ENCODE data around the gene CREBRF. TPM values are rescaled to one million over a fixed set of nuclear protein-coding genes. Genes with fewer than 3 reads are reported as not detected.
"Not testable (repeated sequence)": the region's sequence is repeated elsewhere in the genome, so short reads cannot be mapped to it uniquely, and the experiment has no call there.

Gene CREBRF
- total and polyA plus RNA-seq, 4 donors: 8.7 to 36.6 (median 21.8) TPM

GRCh38 chr5:173139631-173140030, 83.5 kb downstream of the CREBRF start:
- H3K36me3 ChIP-seq (ENCODE audit: control insufficient read depth, insufficient read depth, low read length): no peaks in the 10 kb centered on the region
- no peak overlapping the region for H3K27ac ChIP-seq (ENCODE audit: low read depth, low read length)
- H3K4me3 ChIP-seq (ENCODE audit: low read depth, low read length): no peak overlapping the region
- 100% methylated on average over 1 of the region's 1 CpG for WGBS (ENCODE audit: insufficient coverage)
- H3K9me3 ChIP-seq (ENCODE audit: control insufficient read depth, insufficient read depth, low read length): no peaks in the 10 kb centered on the region
- no peaks in the 10 kb centered on the region for H3K27me3 ChIP-seq (ENCODE audit: control insufficient read depth, insufficient read depth, low read length)
- H3K4me1 ChIP-seq (ENCODE audit: control insufficient read depth, insufficient read depth, low read length): no peaks in the 10 kb centered on the region
- no peak for DNase-seq (ENCODE audit: low read depth in 4 of 6, low spot score in 6 of 6)

GRCh38 chr5:173140769-173141168, 84.6 kb downstream of the CREBRF start:
- H3K36me3 ChIP-seq (ENCODE audit: control insufficient read depth, insufficient read depth, low read length): no peaks in the 10 kb centered on the region
- WGBS (ENCODE audit: insufficient coverage): 87% methylated on average over 4 of the region's 4 CpGs

GRCh38 chr5:173143567-173143966, 87.4 kb downstream of the CREBRF start:
- H3K4me3 ChIP-seq (ENCODE audit: low read depth, low read length): no peak overlapping the region
- WGBS (ENCODE audit: insufficient coverage): 94% methylated on average over 3 of the region's 8 CpGs
- peaks cover 8% of the 10 kb centered on the region for H3K4me1 ChIP-seq (ENCODE audit: control insufficient read depth, insufficient read depth, low read length)
- no peak overlapping the region for H3K27ac ChIP-seq (ENCODE audit: low read depth, low read length)
- no peaks in the 10 kb centered on the region for H3K27me3 ChIP-seq (ENCODE audit: control insufficient read depth, insufficient read depth, low read length)
- peaks cover 12% of the 10 kb centered on the region for H3K36me3 ChIP-seq (ENCODE audit: control insufficient read depth, insufficient read depth, low read length)
- no peaks in the 10 kb centered on the region for H3K9me3 ChIP-seq (ENCODE audit: control insufficient read depth, insufficient read depth, low read length)
- no peak for DNase-seq (ENCODE audit: low read depth in 4 of 6, low spot score in 6 of 6)

More at GRCh38 chr5:173140769-173141168, 84.6 kb downstream of the CREBRF start:
- Histone ChIP-seq H3K27me3 (ENCODE audit: control insufficient read depth, insufficient read depth, low read length) (no peaks in the 10 kb centered on the region), H3K4me1 (ENCODE audit: control insufficient read depth, insufficient read depth, low read length) (peaks cover 8% of the 10 kb centered on the region), H3K9me3 (ENCODE audit: control insufficient read depth, insufficient read depth, low read length) (no peaks in the 10 kb centered on the region), H3K4me3 (ENCODE audit: low read depth, low read length) (no peak overlapping the region), H3K27ac (ENCODE audit: low read depth, low read length) (no peak overlapping the region)
- DNase-seq (ENCODE audit: low read depth in 4 of 6, low spot score in 6 of 6): no peak

GRCh38 chr5:173144200-173145176, 88.3 kb downstream of the CREBRF start, which contains the start of gene BNIP1:
Gene BNIP1 (plus strand): TSS chr5:173144531. CDS start chr5:173144546, 15 bp downstream.
- WGBS (ENCODE audit: insufficient coverage): under 1% methylated on average over 48 of the region's 48 CpGs
- H3K27ac ChIP-seq (ENCODE audit: low read depth, low read length): peak within 1 kb of the TSS; percentile 76
- peak within 1 kb of the TSS; percentile 98 for H3K4me3 ChIP-seq (ENCODE audit: low read depth, low read length)
- peak; percentile 87 to 98 (median 92) for DNase-seq (ENCODE audit: low read depth in 4 of 6, low spot score in 6 of 6)
- H3K9me3 ChIP-seq (ENCODE audit: control insufficient read depth, insufficient read depth, low read length): no peaks in the 10 kb centered on the region
- H3K36me3 ChIP-seq (ENCODE audit: control insufficient read depth, insufficient read depth, low read length): peaks cover 15% of the 10 kb centered on the region
- H3K27me3 ChIP-seq (ENCODE audit: control insufficient read depth, insufficient read depth, low read length): no peaks in the 10 kb centered on the region
- H3K4me1 ChIP-seq (ENCODE audit: control insufficient read depth, insufficient read depth, low read length): peaks cover 8% of the 10 kb centered on the region

GRCh38 chr5:173148354-173148753, 92.2 kb downstream of the CREBRF start:
- WGBS (ENCODE audit: insufficient coverage): 78% methylated on average over 1 of the region's 2 CpGs
- H3K27ac ChIP-seq (ENCODE audit: low read depth, low read length): no peak overlapping the region
- no peak overlapping the region for H3K4me3 ChIP-seq (ENCODE audit: low read depth, low read length)
- H3K4me1 ChIP-seq (ENCODE audit: control insufficient read depth, insufficient read depth, low read length): peaks cover 8% of the 10 kb centered on the region
- no peaks in the 10 kb centered on the region for H3K9me3 ChIP-seq (ENCODE audit: control insufficient read depth, insufficient read depth, low read length)
- H3K27me3 ChIP-seq (ENCODE audit: control insufficient read depth, insufficient read depth, low read length): no peaks in the 10 kb centered on the region
- DNase-seq (ENCODE audit: low read depth in 4 of 6, low spot score in 6 of 6): no peak
- H3K36me3 ChIP-seq (ENCODE audit: control insufficient read depth, insufficient read depth, low read length): peaks cover 35% of the 10 kb centered on the region

- no peak for DNase-seq (ENCODE audit: low read depth in 4 of 6, low spot score in 6 of 6)
- H3K9me3 ChIP-seq (ENCODE audit: control insufficient read depth, insufficient read depth, low read length): no peaks in the 10 kb centered on the region
- H3K27ac ChIP-seq (ENCODE audit: low read depth, low read length): no peak overlapping the region
- H3K4me3 ChIP-seq (ENCODE audit: low read depth, low read length): no peak overlapping the region
- H3K4me1 ChIP-seq (ENCODE audit: control insufficient read depth, insufficient read depth, low read length): peaks cover 3% of the 10 kb centered on the region
- H3K36me3 ChIP-seq (ENCODE audit: control insufficient read depth, insufficient read depth, low read length): peaks cover 60% of the 10 kb centered on the region
- no peaks in the 10 kb centered on the region for H3K27me3 ChIP-seq (ENCODE audit: control insufficient read depth, insufficient read depth, low read length)
- WGBS (ENCODE audit: insufficient coverage): 80% methylated on average over 1 of the region's 5 CpGs
Measured at GRCh38 chr5:173152547-173152946, 96.4 kb downstream of the CREBRF start.

- Histone ChIP-seq H3K36me3 (ENCODE audit: control insufficient read depth, insufficient read depth, low read length) (peaks cover 66% of the 10 kb centered on the region), H3K27ac (ENCODE audit: low read depth, low read length) (no peak overlapping the region), H3K4me1 (ENCODE audit: control insufficient read depth, insufficient read depth, low read length) (peaks cover 3% of the 10 kb centered on the region), H3K4me3 (ENCODE audit: low read depth, low read length) (no peak overlapping the region), H3K9me3 (ENCODE audit: control insufficient read depth, insufficient read depth, low read length) (no peaks in the 10 kb centered on the region), H3K27me3 (ENCODE audit: control insufficient read depth, insufficient read depth, low read length) (no peaks in the 10 kb centered on the region)
- DNase-seq (ENCODE audit: low read depth in 4 of 6, low spot score in 6 of 6): no peak
- WGBS (ENCODE audit: insufficient coverage): 94% methylated on average over 6 of the region's 7 CpGs
Measured at GRCh38 chr5:173153842-173154241, 97.7 kb downstream of the CREBRF start.

- H3K9me3 ChIP-seq (ENCODE audit: control insufficient read depth, insufficient read depth, low read length); H3K27ac ChIP-seq (ENCODE audit: low read depth, low read length); H3K4me3 ChIP-seq (ENCODE audit: low read depth, low read length); H3K27me3 ChIP-seq (ENCODE audit: control insufficient read depth, insufficient read depth, low read length); DNase-seq (ENCODE audit: low read depth in 4 of 6, low spot score in 6 of 6); H3K4me1 ChIP-seq (ENCODE audit: control insufficient read depth, insufficient read depth, low read length): not testable (repeated sequence)
- H3K36me3 ChIP-seq (ENCODE audit: control insufficient read depth, insufficient read depth, low read length): peaks cover 65% of the 10 kb centered on the region
- 100% methylated on average over 3 of the region's 5 CpGs for WGBS (ENCODE audit: insufficient coverage)
Measured at GRCh38 chr5:173154619-173155018, 98.5 kb downstream of the CREBRF start.

- peaks cover 3% of the 10 kb centered on the region for H3K4me1 ChIP-seq (ENCODE audit: control insufficient read depth, insufficient read depth, low read length)
- H3K27me3 ChIP-seq (ENCODE audit: control insufficient read depth, insufficient read depth, low read length): no peaks in the 10 kb centered on the region
- H3K4me3 ChIP-seq (ENCODE audit: low read depth, low read length): no peak overlapping the region
- no peaks in the 10 kb centered on the region for H3K9me3 ChIP-seq (ENCODE audit: control insufficient read depth, insufficient read depth, low read length)
- H3K27ac ChIP-seq (ENCODE audit: low read depth, low read length): no peak overlapping the region
- peaks cover 73% of the 10 kb centered on the region for H3K36me3 ChIP-seq (ENCODE audit: control insufficient read depth, insufficient read depth, low read length)
- WGBS (ENCODE audit: insufficient coverage): 56% methylated on average over 1 of the region's 2 CpGs
- DNase-seq (ENCODE audit: low read depth in 4 of 6, low spot score in 6 of 6): peak in 4 of 6 donors; percentile 7 to 59 (median 16)
Measured at GRCh38 chr5:173155912-173156311, 99.8 kb downstream of the CREBRF start.

GRCh38 chr5:173158366-173158765, 102.2 kb downstream of the CREBRF start:
- 81% methylated on average over 7 of the region's 8 CpGs for WGBS (ENCODE audit: insufficient coverage)
- peaks cover 3% of the 10 kb centered on the region for H3K4me1 ChIP-seq (ENCODE audit: control insufficient read depth, insufficient read depth, low read length)
- peaks cover 76% of the 10 kb centered on the region for H3K36me3 ChIP-seq (ENCODE audit: control insufficient read depth, insufficient read depth, low read length)
- no peaks in the 10 kb centered on the region for H3K9me3 ChIP-seq (ENCODE audit: control insufficient read depth, insufficient read depth, low read length)
- no peak for DNase-seq (ENCODE audit: low read depth in 4 of 6, low spot score in 6 of 6)
- no peak overlapping the region for H3K27ac ChIP-seq (ENCODE audit: low read depth, low read length)
- no peak overlapping the region for H3K4me3 ChIP-seq (ENCODE audit: low read depth, low read length)
- no peaks in the 10 kb centered on the region for H3K27me3 ChIP-seq (ENCODE audit: control insufficient read depth, insufficient read depth, low read length)
